ENCODE data around the gene BCAR3. TPM values are rescaled to one million over a fixed set of nuclear protein-coding genes. Genes with fewer than 3 reads are reported as not detected.
A peak's percentile ranks its signal among the peaks of the same experiment; 100 is the strongest.

Gene BCAR3
- total RNA-seq, result under 1 TPM; 0.42 to 0.67 TPM

GRCh38 chr1:93681101-93681988 lies at the start of gene BCAR3:
BCAR3 (minus strand) TSS chr1:93681837; CDS start chr1:93674930, 6,907 bp downstream.
- Mint-ChIP-seq H3K27me3 (peaks cover 63% of the 10 kb centered on the region), H3K9me3 (no peaks in the 10 kb centered on the region), H3K4me1 (peaks cover 11% of the 10 kb centered on the region), H3K4me3 (peak within 1 kb of the TSS; percentile 74), H3K36me3 (ENCODE audit: low read depth) (no peaks in the 10 kb centered on the region), H3K27ac (no peak within 1 kb of the TSS)
- peak; percentile 15 for DNase-seq
- ChIA-PET CTCF (interaction anchor here (1.0 to 1.8 kb wide), 5 partner anchors 10 to 133 kb away, joined by 3 to 5 read pairs (median 4); no protein-coding TSS in a partner anchor), POLR2A (interaction anchor here (0.6 kb wide), 1 partner anchor 755 kb away, joined by 3 read pairs; no protein-coding TSS in a partner anchor)

GRCh38 chr1:93730621-93731020 lies 49.0 kb upstream of the BCAR3 start:
- CTCF ChIA-PET, result no interaction called here
- Mint-ChIP-seq H3K27me3 (no peaks in the 10 kb centered on the region), H3K4me3 (no peak overlapping the region), H3K36me3 (ENCODE audit: low read depth) (no peaks in the 10 kb centered on the region), H3K9me3 (no peaks in the 10 kb centered on the region), H3K4me1 (no peaks in the 10 kb centered on the region), H3K27ac (no peak overlapping the region)
- POLR2A ChIA-PET, result no interaction called here
- no peak for DNase-seq

DNA sequence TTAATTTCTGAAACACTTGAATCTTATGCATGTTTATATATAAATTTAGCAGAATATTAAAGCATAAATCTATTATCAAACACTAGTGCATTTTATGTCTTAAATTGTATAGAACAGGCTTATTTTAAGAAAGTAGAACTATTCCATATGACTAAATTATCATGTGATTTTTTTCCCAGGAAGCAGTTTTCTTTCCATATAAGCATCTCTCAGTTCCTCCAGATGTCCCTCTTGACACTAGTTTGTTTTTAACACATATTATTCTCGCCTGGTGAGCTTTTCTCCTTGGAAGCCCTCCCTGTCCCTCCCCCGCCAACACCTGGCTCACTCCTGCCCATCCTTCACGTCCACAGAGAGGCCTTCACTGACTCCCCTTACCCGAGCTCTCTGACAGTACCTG lies 48.3 kb upstream of the BCAR3 start:
- DNase-seq, result no peak
- Mint-ChIP-seq H3K4me3 (no peak overlapping the region), H3K4me1 (no peaks in the 10 kb centered on the region), H3K9me3 (no peaks in the 10 kb centered on the region), H3K27me3 (no peaks in the 10 kb centered on the region), H3K36me3 (ENCODE audit: low read depth) (no peaks in the 10 kb centered on the region), H3K27ac (no peak overlapping the region)
- POLR2A ChIA-PET, result no interaction called here
- CTCF ChIA-PET, result no interaction called here

DNA sequence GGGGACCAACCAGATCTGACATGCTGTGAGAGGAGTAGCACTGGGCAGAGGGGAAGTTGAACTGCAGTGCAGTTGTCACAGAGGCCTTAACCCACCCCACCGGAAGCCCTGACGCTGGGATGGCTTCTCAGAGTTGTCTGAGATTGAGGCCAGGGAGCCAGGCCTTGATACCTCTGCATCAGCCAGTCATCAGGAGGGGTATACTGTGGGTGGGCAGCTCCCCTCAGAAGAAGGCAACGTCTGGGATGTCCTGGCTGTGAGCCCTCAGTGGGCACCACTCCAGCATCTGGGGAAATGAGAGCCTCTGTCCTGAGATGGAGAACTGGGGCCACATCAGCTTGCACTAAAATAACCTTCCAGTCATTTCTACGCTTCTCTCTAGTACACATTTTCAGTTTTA lies 47.9 kb upstream of the BCAR3 start:
- ChIA-PET CTCF (no interaction called here), POLR2A (no interaction called here)
- Mint-ChIP-seq H3K4me1 (no peaks in the 10 kb centered on the region), H3K9me3 (no peaks in the 10 kb centered on the region), H3K27ac (no peak overlapping the region), H3K27me3 (no peaks in the 10 kb centered on the region), H3K36me3 (ENCODE audit: low read depth) (no peaks in the 10 kb centered on the region), H3K4me3 (no peak overlapping the region)
- DNase-seq, result no peak

DNA sequence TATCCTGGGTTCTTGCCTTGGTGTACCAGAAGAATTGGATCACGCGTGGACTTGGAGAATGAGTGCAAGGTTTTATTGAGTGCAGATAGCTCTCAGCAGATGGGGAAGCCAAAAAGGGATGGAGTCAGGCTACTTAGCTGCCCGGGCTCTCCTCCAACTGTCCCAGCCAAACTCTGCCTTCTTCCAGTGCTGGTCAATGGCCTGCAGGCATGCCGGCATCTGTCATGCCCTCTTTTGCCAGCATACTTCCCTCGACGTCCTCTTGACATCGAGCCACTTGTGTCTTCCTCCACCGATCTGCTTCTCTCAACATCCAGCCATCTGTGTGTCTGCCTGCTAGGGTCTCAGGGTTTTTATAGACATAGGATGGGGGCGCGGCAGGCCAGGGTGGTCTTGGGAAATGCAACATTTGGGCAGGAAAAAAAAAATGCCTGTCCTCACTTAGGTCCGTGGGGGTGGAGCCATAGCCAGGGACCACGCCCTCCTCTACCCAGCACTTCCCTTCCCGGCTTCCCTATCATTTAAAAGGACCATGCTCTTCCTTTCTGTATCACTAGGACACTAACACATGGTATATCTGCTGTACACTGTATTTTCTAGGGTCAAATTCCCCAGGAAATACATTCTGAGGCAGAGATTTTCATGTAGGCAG lies 47.0 kb upstream of the BCAR3 start:
- POLR2A ChIA-PET, result no interaction called here
- H3K27me3 Mint-ChIP-seq, result no peaks in the 10 kb centered on the region

DNA sequence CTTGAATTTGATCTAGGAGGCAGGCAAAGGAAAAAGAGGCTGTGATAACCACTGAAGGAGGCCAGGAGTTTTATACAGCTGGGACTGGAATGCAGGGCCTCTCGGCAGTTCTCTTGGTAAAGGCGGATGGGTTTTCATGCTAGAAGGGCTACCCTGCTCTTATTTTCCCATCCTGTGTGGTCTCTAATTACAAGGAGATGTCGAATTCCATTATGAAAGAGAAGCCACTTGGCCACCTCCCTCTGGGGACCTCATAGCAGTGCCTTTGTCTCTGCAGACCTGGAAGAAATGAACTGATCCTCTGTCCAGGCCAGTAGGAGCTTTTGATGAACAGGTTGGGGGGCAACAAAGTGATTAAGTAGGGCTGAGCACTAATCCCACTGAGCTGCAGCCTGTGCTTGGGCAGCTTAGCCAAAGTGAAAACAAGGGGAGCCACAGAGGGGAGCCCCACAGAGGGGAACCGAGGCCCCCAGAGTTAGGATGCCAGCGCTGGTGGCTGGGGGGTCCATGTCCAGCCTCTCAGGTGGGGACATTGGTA lies 42.2 kb upstream of the BCAR3 start:
- DNase-seq, result no peak
- H3K4me1 Mint-ChIP-seq, result no peaks in the 10 kb centered on the region
- CTCF ChIA-PET, result interaction anchor here (1.6 kb wide), 1 partner anchor 11 kb away, joined by 4 read pairs; no protein-coding TSS in a partner anchor
- H3K9me3 Mint-ChIP-seq, result no peaks in the 10 kb centered on the region
- H3K36me3 Mint-ChIP-seq (ENCODE audit: low read depth), result no peaks in the 10 kb centered on the region
- no peak overlapping the region for H3K27ac Mint-ChIP-seq
- no peak overlapping the region for H3K4me3 Mint-ChIP-seq
- POLR2A ChIA-PET, result no interaction called here
- H3K27me3 Mint-ChIP-seq, result no peaks in the 10 kb centered on the region

More for the DNA sequence above, 47.0 kb upstream of the BCAR3 start:
- H3K9me3 Mint-ChIP-seq, result no peaks in the 10 kb centered on the region
- H3K27ac Mint-ChIP-seq, result no peak overlapping the region
- H3K4me3 Mint-ChIP-seq, result no peak overlapping the region
- H3K4me1 Mint-ChIP-seq, result no peaks in the 10 kb centered on the region
- CTCF ChIA-PET, result no interaction called here
- H3K36me3 Mint-ChIP-seq (ENCODE audit: low read depth), result no peaks in the 10 kb centered on the region
- DNase-seq, result no peak

- H3K27me3 Mint-ChIP-seq, result no peaks in the 10 kb centered on the region
- ChIA-PET POLR2A (no interaction called here), CTCF (interaction anchor here (1.6 kb wide), 1 partner anchor 12 kb away, joined by 4 read pairs; no protein-coding TSS in a partner anchor)
- no peak for DNase-seq
- no peaks in the 10 kb centered on the region for H3K4me1 Mint-ChIP-seq
- peaks cover 2% of the 10 kb centered on the region for H3K36me3 Mint-ChIP-seq (ENCODE audit: low read depth)
- H3K9me3 Mint-ChIP-seq, result peaks cover 3% of the 10 kb centered on the region
- no peak overlapping the region for H3K4me3 Mint-ChIP-seq
- H3K27ac Mint-ChIP-seq, result no peak overlapping the region
Measured at GRCh38 chr1:93723110-93723509, 41.5 kb upstream of the BCAR3 start.

DNA sequence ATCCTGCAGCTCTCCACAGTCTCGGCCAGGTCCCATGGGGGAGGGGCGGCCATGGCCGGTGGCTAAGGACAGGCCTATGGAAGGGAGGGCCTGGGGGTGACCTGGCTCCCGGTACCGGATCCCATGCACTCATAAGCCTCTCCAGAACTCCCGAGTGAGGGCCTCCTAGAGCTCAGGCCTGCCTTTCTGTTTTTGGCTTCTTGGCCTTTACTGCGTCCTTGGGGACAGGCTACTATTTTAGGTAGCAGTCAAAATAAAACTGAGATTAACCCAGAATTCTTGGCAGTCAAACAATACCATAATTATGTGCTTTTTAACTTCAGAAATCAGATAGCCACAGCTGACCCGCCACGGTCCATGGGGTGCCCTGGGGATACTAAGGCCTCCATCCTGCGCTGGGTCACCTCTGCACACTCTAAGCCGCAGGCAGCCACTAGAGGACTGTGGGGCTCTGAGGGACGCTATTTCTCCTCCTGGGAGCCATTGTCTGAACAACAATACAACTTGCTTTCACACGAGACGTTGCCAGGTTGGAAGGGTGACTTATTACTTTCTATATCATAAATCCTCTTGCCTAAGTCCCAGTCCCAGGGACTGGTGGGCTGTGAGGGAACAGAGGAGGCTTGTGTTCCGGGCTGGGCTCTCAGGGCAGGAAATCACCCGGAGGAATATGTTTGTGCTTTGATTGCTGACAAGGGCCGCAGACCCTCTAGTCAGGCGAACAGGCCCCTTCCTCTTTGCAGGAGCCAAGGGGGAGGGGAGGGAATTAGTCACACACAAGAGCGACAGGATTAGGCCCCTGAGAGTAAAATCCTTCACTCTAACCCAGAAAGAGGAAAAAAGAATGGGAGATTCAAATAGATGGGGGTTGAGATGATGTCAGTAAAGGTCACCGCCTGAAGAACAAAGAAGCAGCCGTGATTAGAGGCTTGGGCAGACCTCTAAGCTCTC lies 40.7 kb upstream of the BCAR3 start:
- Mint-ChIP-seq H3K27me3 (no peaks in the 10 kb centered on the region), H3K4me1 (peaks cover 3% of the 10 kb centered on the region), H3K27ac (no peak overlapping the region), H3K9me3 (peaks cover 7% of the 10 kb centered on the region), H3K36me3 (ENCODE audit: low read depth) (peaks cover 3% of the 10 kb centered on the region), H3K4me3 (no peak overlapping the region)
- DNase-seq, result no peak
- ChIA-PET POLR2A (no interaction called here), CTCF (no interaction called here)

DNA sequence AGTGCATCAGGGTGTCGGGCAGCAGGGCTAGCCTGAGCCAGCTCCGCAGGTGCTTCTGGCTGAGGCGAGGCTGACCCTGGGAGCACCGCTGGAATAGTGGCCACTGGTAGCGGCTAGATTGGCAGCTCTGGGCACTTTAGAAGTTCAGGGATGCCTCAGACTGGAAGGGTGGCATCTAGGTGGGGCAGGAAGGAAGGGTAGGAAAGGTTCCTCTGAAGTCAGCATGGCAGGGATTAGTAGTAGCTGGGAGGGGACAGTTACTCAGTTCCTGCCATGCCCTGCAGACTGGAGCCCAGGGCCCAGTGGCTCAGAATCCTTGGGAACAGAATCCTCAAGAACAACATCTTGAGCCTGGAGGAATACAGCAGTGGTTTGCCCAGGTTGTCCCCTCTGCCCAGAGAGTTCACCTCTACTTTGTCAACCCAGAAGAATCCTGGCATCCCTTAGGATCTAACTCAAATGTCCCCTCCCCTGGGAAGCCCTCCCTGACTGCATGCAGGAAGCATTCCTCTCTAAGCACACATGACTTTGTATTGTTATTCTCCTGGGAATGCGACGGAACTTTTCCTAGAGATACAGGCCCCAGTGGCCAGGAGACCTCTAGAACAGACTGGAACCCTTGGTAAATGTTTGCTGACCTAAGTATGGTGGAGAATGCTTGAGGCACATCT lies 39.5 kb upstream of the BCAR3 start:
- CTCF ChIA-PET, result no interaction called here
- POLR2A ChIA-PET, result no interaction called here
- H3K4me3 Mint-ChIP-seq, result no peak overlapping the region
- no peak for DNase-seq
- H3K36me3 Mint-ChIP-seq (ENCODE audit: low read depth), result peaks cover 6% of the 10 kb centered on the region
- no peaks in the 10 kb centered on the region for H3K27me3 Mint-ChIP-seq
- H3K4me1 Mint-ChIP-seq, result peaks cover 15% of the 10 kb centered on the region
- peaks cover 12% of the 10 kb centered on the region for H3K9me3 Mint-ChIP-seq
- H3K27ac Mint-ChIP-seq, result no peak overlapping the region

DNA sequence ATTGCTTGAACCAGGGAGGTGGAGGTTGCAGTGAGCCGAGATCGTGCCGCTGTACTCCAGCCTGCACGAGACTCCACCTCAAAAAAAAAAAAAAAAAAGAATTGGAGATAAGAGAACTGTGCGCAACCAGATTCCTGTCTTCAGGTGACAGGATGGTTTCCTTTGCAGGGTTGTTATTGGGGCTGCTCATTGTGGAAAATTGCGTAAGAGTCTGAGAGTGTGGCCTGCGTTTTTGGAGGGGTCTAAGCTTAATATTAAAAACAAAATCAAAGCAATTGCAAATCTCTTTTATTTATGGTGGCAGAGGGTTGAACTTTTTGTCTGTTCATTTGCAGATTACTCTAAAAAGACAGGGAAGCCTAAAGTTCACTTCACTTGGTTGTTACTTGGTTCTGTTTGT lies 36.0 kb upstream of the BCAR3 start:
- peaks cover 42% of the 10 kb centered on the region for H3K4me1 Mint-ChIP-seq
- peaks cover 6% of the 10 kb centered on the region for H3K36me3 Mint-ChIP-seq (ENCODE audit: low read depth)
- H3K9me3 Mint-ChIP-seq, result peaks cover 12% of the 10 kb centered on the region
- H3K4me3 Mint-ChIP-seq, result no peak overlapping the region
- DNase-seq, result no peak
- CTCF ChIA-PET, result interaction anchor here (0.6 to 1.9 kb wide), 5 partner anchors 8 to 465 kb away, joined by 3 to 7 read pairs (median 4); no protein-coding TSS in a partner anchor
- POLR2A ChIA-PET, result no interaction called here
- no peaks in the 10 kb centered on the region for H3K27me3 Mint-ChIP-seq
- H3K27ac Mint-ChIP-seq, result no peak overlapping the region

DNA sequence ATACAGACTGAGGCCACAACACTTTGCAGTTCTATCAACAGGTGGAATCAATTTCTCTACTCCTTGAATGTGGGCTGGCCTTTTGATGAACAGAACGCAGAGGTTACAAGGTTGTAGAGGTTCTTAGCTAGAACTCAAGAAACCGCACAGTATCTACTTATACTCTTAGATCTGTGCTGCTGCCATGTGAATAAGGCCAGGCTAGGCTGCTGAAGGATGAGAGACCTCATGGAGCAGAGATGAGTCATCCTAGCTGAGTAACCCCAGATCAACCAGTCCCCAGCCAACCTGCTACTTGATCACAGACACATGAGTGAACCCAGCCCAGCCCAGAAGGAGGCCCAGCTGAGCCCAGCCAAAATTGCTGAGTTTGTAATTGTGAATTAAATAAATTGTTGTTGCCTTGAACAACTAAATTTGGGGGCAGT lies 35.3 kb upstream of the BCAR3 start:
- H3K4me3 Mint-ChIP-seq, result no peak overlapping the region
- H3K9me3 Mint-ChIP-seq, result peaks cover 12% of the 10 kb centered on the region
- no peak overlapping the region for H3K27ac Mint-ChIP-seq
- DNase-seq, result peak; percentile 47
- POLR2A ChIA-PET, result no interaction called here
- CTCF ChIA-PET, result interaction anchor here (0.8 to 1.9 kb wide), 6 partner anchors 9 to 95 kb away, joined by 3 to 7 read pairs (median 4); no protein-coding TSS in a partner anchor
- H3K4me1 Mint-ChIP-seq, result peaks cover 49% of the 10 kb centered on the region
- H3K27me3 Mint-ChIP-seq, result no peaks in the 10 kb centered on the region
- H3K36me3 Mint-ChIP-seq (ENCODE audit: low read depth), result peaks cover 6% of the 10 kb centered on the region

DNA sequence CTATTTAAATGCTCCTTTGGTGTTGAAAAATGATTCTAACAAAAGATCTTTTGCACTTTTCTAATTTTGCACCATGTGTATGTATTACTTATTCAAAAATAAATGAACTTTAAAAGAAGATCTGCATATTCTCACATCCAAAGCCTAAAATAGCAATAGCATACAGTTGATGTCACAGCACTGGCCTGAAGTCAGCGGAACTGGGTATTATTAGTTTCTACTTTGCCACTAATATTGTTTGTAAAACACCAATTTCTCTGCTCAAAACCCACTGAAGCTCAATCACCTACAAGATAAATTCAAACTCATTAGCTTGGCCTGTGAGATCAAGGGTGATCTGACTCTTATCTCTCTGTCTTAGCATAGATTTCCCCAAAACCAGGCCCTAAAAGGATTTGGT lies 34.5 kb upstream of the BCAR3 start:
- POLR2A ChIA-PET, result no interaction called here
- no peaks in the 10 kb centered on the region for H3K27me3 Mint-ChIP-seq
- H3K4me3 Mint-ChIP-seq, result no peak overlapping the region
- CTCF ChIA-PET, result interaction anchor here (0.8 to 1.9 kb wide), 6 partner anchors 9 to 59 kb away, joined by 3 to 7 read pairs (median 4); no protein-coding TSS in a partner anchor
- peaks cover 14% of the 10 kb centered on the region for H3K9me3 Mint-ChIP-seq
- peaks cover 6% of the 10 kb centered on the region for H3K36me3 Mint-ChIP-seq (ENCODE audit: low read depth)
- H3K27ac Mint-ChIP-seq, result no peak overlapping the region
- no peak for DNase-seq
- peaks cover 54% of the 10 kb centered on the region for H3K4me1 Mint-ChIP-seq

All from activated CD4-positive, alpha-beta T cell treated with anti-CD3 and anti-CD28 coated beads, Interleukin-2, amount 10 ng/mL, durations not matched to agents 7 days and 5 days (primary cell).